CD4-positive, alpha-beta T cell treated with Interleukin-2 at 100 ng/mL for 4 hours (primary cell): ENCODE measurements around the gene ZNF391.
A peak's percentile ranks its signal among the peaks of the same experiment; 100 is the strongest.
"Not testable (repeated sequence)": the region's sequence is repeated elsewhere in the genome, so short reads cannot be mapped to it uniquely, and the experiment has no call there.

ENCODE experiments used
- DNase-seq: peaks from one replicate; pipeline ENCODE4 v3.0.0-alpha.2; 2020; ENCODE audit warnings: low spot score

ZNF391 gene

GRCh38 chr6:27388293-27389197 is at the start of gene ZNF391:
Gene ZNF391 (plus strand): TSS chr6:27388759. CDS start chr6:27400371, 11,612 bp downstream.
- DNase-seq, result peak; percentile 76

- no peak for DNase-seq
These were observed 35.7 kb upstream of the ZNF391 start for GRCh38 chr6:27352850-27353249.

GRCh38 chr6:27358786-27359185 is 29.8 kb upstream of the ZNF391 start:
- DNase-seq, result no peak

GRCh38 chr6:27359231-27359630 is 29.3 kb upstream of the ZNF391 start:
- DNase-seq, result no peak

GRCh38 chr6:27368202-27368601 is 20.4 kb upstream of the ZNF391 start:
- DNase-seq, result no peak

DNA sequence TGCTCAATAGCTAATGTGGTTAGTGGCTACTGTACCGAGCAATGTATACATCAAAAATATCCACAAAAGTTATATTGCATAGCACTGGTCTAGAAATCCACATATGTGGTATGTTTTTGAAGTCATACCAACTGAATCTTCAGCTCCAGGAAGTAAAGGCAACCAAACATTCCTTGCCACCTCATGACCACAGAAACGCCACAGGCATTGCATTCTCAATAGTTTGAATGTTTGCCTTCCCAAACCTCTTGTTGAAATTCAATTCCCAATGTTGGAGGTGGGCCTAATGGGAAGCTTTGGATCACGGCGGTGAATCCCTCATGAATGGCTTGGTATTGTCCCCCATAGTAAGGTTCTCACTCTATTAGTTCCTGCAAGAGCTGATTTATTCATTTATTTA is 18.2 kb upstream of the ZNF391 start:
- DNase-seq, result no peak

DNA sequence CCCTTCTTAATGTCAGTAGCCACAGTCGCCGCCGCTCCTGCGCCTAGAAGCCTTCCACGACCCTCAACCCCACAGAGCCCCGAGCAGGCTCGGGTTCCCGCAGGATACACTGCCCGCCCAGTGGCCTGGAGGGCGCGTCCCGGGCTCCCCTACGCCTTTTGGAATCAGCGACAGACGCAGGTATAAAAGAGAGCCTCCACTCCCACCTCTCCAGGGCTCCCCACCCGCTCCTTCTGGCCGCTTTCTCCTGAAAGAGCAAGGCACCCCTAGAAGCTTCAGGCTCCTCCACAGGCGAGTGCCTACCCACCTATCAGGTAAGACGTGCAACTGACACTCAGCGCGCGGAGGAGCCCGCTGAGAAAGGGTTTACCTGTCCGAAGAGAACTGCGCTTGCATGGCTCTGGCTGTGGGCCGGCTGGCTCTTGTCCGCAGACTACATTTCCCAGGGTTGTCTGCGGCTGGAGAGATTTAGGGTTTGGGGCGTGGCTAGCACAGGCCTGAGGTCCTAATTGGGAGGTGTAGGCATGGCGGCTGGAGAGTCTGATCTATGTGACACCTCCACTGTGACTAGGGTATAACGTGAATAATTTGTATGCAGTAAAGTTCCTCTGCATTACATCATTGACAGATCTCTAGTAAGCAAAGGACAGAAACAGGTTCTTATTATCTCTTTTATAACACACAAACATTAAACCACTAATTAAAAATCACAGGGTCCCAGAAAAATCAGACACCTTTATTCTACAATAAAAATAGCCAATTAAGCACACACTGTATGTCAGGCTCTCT is 13.5 kb upstream of the ZNF391 start:
- peak; percentile 83 for DNase-seq

- no peak for DNase-seq
These were observed 12.9 kb upstream of the ZNF391 start for GRCh38 chr6:27375613-27376079.

DNA sequence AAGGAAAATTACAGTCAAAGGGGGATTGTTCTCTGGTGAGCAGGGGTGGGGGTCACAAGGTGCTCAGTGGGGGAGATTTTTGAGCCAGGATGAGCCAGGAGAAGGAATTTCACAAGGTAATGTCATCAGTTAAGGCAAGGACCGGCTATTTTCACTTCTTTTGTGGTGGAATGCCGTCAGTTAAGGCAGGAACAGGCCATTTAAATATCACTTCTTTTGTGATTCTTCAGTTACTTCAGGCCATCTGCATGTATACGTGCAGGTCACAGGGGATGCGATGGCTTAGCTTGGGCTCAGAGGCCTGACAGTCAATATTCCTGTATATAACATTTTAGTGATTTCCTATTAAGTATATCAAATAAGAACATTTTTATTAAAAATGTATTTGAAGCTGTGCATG is 10.2 kb upstream of the ZNF391 start:
- not testable (repeated sequence) for DNase-seq

GRCh38 chr6:27381001-27381400 is 7.6 kb upstream of the ZNF391 start:
- not testable (repeated sequence) for DNase-seq

DNA sequence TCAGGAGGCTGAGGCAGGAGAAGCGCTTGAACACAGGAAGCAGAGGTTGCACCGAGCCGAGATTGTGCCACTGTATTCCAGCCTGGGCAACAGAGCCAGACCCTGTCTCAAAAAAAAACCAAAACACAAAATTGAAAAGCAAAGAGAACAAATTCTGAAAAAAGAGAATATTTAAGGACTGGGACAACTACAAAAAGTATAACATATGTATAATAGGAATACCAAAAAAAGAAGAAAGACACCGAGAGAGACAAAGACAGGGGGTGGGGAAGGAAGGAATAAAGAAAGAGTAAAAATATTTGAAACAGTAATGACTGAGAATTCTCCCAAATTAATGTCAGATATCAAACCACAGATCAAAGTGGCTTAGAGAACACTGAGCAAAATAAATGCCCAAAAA is 5.5 kb upstream of the ZNF391 start:
- DNase-seq, result no peak

DNA sequence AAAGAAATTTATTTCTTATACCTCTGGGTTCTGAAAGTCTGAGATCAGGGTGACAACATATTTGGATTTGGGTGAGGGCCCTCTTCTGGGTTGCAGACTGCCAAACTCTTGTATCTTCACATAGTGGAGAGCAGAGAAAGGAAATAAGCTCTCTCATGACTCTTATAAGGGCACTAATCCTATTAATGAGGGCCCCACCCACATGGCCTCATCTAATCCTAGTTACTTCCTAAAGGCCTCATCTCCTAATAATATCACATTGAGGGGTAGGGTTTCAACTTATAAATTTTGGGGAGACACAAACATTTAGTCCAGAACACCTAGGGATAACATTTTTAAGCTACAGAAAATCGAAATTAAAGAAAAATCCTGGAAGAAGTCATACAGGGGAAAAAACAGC is 5.1 kb upstream of the ZNF391 start:
- DNase-seq, result no peak

DNA sequence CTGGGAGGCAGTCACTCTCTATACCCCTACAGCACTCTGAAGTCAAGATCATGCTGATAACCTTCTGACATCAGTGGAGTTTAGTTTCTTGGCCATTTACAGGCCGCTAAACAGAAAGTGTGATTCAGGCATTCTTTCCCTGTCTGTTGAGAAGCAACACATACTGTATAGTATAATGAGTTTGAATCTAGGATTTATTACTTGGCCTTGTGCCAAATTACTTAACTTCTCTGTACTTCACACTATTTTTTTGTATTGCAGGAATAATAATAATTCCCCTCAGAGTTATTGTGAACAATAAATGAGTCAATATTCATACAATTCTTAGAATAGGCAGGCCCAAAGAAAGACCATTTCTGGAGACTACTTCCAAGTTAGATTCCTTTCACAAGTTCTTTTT is 4.1 kb downstream of the ZNF391 start:
- no peak for DNase-seq

DNA sequence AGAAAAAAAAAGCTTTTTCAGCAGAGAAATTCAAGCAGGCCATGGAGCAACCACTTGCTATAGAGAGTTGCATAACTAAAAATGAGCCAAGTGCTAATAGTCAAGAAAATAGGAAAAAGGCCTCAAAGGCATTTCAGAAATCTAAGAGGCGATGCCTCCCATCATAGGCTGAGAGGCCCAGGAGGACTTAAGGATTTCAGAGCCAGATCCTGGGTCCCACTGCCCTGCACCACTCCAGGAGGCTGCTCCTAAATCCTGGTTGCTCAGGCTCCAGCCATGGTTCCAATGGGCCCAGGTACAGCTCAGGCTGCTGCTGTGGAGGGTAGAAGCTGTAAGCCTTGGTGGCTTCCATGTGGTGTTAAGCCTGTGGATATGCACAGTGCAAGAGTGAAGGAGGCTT is 5.5 kb downstream of the ZNF391 start:
- no peak for DNase-seq

DNA sequence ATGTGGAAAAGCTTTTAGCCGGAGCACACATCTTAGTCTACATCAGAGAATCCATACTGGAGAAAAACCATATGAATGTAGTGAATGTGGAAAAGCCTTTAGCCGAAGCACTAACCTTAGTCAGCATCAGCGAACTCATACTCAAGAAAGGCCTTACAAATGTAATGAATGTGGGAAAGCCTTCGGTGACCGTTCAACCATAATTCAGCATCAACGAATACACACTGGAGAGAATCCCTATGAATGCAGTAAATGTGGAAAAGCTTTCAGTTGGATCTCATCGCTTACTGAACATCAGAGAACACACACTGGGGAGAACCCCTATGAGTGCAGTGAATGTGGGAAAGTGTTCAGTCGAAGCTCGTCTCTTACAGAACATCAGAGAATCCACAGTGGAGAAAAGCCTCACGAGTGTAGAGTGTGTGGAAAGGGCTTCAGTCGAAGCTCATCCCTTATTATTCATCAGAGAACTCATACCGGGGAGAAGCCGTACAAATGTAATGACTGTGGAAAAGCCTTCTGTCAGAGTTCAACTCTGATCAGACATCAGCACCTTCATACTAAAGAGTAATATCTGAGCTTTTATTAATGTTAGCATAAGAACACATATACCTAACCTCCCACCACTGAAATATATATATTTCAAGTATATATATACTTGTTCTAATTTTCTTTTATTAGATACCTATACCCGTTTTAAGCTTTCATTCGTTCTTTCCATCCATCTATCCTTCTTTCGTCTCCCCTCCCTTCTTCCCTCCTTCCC is 12.5 kb downstream of the ZNF391 start:
- DNase-seq, result no peak

DNA sequence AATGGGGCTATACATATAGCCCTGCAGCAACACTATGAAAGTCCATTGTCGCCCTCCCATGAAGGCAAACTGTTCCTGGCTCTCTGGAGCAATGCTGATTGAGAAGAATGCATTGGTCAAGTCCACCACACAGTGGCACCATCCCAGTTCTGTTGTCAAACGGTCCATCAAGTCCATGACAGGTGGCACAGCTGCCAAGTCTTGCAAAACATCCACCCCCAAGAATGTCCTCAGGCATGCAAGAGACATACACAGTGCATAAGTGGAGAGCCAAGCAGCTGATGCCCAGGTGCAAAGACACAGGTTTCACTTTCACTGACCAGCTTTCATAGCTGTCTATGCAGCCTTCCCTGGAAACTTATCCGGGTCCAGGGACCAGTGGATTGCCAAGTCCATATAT is 17.5 kb downstream of the ZNF391 start:
- DNase-seq, result no peak

- no peak for DNase-seq
These were observed 18.7 kb downstream of the ZNF391 start for GRCh38 chr6:27407153-27407814.

- DNase-seq, result no peak
These were observed 25.7 kb downstream of the ZNF391 start for GRCh38 chr6:27414300-27414699.

GRCh38 chr6:27414996-27415395 is 26.4 kb downstream of the ZNF391 start:
- DNase-seq, result no peak

- no peak for DNase-seq
These were observed 27.3 kb downstream of the ZNF391 start for GRCh38 chr6:27415898-27416297.

GRCh38 chr6:27419363-27419762 is 30.8 kb downstream of the ZNF391 start:
- no peak for DNase-seq
